ENCODE data around the gene COG2.

Gene COG2

GRCh38 chr1:230739564-230740290 is 97.4 kb downstream of the COG2 start:
- Histone ChIP-seq H3K9me3 (ENCODE audit: control insufficient read depth, insufficient read depth, low read depth, low read length) (peaks cover 4% of the 10 kb centered on the region), H3K36me3 (ENCODE audit: control insufficient read depth, insufficient read depth, low read length) (no peaks in the 10 kb centered on the region), H3K9ac (ENCODE audit: low read length) (no peak overlapping the region), H3K4me3 (ENCODE audit: low read depth, low read length) (no peak overlapping the region), H3K4me1 (ENCODE audit: control insufficient read depth, insufficient read depth, low read length) (peaks cover 3% of the 10 kb centered on the region; the same call in 1 of the 2 replicates), H3K27ac (ENCODE audit: low read depth, low read length) (no peak overlapping the region), H3K27me3 (ENCODE audit: control insufficient read depth, insufficient read depth, low read length) (no peaks in the 10 kb centered on the region)
